Measurements from ENCODE around the gene HMCN2.
A peak's percentile ranks its signal among the peaks of the same experiment; 100 is the strongest.

The HMCN2 gene

DNA sequence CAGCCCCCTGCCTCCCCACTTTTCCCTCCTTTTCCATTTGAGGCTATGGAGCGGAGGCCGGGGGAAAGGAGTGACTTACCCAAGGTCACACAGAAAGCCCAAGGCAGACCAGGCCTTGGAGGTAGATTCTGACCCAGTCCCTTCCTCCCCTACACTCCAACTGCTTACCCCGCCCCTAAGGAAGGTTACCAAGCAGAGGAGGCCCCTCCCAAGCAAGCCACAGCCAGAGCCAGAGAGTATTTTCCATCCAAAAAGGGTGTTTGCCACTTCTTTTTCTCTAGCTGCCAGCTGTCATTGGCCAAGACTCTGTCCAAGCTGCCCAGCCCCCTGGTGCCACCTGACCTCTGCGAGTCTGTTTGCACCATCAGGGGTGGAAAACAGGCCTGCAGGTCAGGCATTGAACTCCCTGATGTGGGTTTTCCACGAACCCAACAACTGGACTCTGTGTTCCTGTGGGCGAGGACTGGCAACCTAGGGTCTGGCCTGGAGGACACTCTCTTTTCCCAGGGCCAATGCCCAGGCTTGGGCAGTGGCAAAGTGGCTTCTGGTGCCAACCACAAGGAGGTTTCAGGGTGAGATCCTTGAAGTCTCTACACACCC, 172.9 kb downstream of the HMCN2 start:
- DNase-seq, result peak; percentile 20

DNA sequence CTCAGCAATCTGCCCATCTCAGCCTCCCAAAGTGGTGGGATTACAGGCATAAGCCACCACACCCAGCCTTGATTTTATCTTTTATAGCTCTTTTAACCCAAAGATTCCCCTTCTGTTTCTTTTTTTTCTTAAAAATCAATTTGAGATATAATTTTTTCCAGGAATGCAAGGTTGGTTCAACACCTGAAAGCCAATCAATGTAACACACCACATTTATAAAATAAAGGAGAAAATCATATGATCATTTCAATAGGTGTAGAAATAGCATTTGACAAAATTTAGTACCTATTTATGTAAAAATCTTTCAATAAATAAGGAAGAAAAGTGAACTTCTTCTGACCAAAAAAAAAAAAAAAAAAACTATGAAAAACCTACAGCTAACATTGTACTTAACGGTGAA, 175.5 kb downstream of the HMCN2 start:
- DNase-seq, result no peak

DNA sequence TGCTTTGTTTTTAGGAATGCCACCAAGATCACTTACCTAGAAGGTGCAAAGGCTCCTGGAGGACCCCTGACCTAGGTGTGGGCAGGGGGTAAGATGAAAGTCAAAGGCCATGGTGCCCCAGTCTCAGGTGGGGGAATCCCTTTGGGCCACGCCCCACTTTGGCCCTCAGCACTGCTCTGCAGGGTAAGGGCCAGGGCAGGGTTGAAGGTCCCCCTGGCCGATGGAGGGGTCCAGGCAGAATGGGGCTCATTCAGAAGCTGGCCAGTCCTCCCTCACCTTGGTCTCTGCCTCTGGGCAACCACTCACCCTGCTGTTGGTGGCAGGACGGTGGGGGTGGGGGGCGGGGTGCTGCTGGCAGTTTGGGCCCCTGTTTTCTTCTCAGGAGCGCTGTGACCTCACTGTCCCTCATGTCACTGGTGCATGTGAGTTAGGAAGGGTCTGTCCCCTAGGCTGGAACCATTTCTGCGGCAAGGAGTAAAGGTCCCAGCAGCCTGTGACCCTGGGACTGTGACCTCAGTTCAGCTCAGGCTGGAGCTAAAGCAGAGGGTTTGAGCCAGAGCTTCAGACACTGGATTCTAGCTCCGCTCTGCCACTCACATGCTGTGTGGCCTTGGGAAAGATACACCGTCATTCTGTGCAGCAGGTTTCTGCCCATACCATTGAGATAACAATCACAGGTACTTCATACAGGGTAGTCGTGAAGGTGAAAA, 177.3 kb downstream of the HMCN2 start:
- no peak for DNase-seq

DNA sequence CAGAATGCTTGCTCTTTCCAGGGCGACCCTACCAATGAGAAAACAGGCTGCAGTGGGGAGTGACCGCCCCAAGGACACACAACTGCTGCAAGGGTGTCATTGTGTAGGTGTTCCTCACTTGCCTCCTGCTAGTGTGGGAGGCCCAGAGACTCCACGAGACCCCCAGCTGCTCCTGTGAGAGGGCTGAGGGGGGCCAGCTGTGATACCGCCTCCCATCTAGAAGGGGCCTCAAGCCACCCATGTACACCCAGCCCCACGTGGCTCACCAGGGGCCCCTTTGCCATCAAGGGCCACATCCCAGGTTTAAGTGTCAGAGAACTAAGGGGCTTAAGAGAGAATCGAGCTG, 177.9 kb downstream of the HMCN2 start:
- DNase-seq, result peak; percentile 17

DNA sequence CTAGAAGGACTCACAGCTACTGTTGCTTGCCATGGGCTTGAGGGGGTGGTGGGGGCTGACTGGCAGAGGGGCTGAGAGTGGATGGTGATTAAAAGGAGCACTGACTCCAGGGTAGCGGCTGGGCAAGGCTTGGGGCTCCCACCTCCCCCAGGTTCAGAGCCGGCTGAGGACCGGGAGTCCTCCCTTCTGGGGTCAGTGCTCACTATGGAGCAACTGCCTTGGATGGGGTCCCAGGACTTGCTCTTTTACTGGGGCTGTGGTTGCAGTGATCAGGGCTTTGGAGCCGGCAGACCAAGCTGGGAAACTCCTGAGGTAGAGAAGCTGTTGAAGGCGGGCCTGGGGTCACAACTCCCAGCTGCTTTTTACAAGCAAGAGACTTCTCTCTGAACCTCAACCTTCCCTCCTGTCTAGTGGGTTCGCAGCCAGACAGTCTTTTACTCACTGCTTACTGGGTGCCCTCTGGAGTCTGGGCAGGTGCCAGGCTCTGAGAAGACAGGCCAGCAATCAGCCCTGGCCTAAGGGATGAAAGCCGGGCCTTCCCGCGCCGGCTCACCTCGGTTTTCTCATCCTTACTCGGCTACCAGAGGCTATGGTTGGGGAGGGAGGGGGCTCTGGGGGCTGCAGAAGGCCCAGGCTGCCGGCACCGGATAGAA, 178.4 kb downstream of the HMCN2 start:
- DNase-seq, result no peak

DNA sequence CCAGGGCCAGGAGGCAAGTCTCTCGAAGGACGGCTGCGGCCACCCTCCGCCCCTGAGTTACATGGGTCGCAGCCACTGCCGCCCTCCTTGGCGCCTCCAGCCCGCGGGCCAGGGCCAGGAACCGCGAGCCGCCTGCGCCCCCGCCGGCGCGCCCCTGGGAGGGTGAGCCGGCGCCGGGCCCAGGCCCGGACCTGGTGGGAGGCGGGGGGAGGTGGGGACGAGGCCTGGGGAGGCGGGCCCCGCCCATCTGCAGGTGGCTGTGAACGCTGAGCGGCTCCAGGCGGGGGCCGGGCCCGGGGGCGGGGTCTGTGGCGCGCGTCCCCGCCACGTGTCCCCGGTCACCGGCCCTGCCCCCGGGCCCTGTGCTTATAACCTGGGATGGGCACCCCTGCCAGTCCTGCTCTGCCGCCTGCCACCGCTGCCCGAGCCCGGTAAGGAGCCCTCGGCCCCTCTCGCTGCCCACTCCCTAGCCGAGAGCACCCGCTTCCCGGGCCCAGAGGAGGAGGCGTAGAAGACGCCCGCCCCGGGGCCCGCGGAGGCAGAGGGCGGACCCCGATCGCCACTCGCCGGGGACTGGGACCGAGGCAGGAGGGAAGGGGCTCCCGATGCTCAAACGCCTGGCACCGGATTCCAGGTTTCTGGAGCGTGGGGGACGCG, 179.1 kb downstream of the HMCN2 start, which contains the start of gene ASS1:
TSS of gene ASS1 (plus strand) at position 397 of the 657 bp plus-strand sequence. CDS start 7,268 bp downstream, outside the sequence.
- peak; percentile 79 for DNase-seq

DNA sequence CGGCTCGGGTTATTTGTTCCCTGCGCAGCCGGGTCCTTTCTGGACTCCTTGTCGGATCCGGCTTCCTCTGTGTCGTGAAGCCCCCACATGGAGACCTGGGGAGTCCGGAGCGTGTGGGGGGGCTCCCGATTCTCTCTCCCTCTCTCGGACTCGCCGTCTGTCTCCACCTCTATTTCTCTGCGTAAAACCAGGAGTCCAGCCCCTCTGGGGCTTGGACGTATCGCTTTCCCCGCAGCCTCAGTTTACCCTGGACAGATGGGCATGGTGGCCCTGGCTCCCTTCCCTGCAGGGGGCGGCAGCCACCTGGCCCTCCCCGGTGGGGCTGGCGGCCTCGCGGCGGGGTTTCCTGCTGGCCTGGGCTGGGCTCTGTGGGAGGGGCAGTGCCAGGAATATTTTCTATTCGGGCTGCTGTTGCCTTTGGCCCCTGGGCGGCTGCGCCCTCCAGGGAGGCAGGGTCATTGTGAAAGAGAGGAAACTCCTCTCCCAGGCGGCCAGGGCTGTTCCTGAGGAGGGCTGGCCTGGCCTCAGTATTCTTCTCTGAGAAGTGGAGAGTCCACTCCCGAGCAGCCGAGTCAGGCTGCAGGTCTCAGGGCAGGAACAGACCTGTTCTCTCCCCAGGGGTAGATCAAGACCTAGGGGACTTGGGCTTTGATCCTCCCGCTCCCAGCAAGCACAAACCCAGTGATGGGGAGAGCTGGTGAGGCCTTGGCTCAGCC, 179.9 kb downstream of the HMCN2 start:
- DNase-seq, result peak; percentile 38

DNA sequence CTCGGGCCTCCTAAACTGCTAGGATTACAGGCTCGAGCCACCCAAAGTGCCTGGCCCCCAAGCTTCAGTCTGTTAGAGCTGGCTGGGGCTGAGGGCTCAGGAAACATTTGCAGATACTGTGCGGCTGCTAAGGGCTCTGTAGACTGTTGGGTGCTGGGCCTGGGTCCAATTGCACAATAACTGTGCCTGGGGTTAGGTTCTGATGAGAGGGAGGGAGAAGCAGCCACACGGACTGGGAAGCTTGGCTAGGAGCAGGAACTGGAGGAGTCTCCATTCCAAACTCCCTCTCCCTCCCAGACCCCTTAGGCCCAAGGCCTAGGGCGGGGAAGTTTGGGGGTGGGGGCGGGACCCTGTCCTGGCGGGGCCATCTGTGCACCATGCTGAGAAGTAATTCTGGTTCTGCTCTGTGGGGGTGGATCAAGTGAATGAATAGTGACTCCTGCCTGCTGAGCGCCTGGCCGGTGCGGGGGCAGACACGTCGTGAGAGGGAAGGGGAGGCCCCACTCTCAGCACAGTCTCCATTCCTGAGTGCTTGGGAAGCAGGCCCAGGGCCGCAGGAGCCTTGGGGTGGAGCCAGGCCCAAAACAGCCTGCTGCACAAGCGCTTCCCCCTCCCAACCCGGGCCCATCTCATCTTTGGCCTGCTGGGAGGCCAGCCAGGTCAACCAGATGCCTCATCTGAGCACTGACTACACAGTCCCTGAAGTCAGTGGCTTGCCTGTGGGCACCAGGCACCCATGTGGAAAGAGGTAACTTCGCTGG, 180.7 kb downstream of the HMCN2 start:
- peak; percentile 91 for DNase-seq

DNA sequence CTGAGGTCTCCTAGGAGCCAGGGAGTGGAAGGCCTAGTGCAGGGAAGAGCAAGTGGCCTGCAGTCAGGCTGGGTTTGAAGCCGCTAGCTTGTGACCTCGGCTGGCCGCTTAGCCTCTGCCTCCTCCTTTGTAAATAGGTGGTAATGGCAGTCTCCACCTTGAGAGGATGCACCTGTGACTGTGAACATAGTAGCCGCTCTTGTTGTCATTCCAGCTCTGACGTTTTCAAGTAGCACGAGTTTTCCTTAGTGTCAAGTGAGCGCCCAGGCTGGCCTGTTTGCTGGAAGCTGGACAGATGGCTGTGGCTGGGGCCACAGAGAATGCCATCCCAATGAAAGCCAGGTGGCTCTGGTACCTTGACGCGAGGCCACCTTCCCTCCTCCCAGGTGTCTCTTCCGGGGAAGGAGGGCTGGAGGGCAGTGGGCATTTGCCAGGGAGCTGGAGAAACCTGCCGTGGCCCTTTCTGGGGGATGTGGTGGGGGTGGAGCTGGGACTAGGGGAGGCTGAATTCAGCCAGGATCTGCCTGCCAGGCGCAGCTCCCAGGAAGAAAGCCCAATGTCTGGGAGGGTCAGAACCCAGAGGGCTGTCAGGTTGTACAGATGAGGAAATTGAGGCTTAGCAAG, 181.7 kb downstream of the HMCN2 start:
- DNase-seq, result no peak

DNA sequence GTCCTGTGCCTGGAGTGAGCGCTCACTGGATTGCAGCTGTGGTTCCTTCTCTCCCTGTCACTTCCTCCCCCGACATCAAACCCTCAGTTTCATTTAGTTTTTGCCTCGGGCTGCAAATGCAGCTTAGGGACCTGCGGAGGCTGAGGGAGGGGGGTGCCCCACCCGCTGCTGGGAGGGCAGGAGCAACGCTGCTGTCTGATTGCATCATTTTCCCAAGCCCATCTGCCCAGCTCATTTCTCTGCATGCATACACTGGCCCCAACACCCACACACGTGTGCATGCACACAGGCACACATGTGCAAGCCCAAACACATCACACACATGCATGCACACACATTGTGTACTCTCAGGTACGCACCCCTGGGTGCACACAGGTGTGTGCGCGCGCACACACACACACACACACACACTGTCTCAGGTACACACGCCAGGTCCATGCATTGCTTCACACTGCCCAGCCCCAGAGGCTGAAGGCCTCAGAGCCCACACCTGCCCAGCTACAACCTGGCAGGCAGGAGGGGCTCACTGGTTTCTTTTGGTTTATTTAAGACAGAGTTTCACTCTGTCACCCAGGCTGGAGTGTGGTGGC, 182.6 kb downstream of the HMCN2 start:
- no peak for DNase-seq

DNA sequence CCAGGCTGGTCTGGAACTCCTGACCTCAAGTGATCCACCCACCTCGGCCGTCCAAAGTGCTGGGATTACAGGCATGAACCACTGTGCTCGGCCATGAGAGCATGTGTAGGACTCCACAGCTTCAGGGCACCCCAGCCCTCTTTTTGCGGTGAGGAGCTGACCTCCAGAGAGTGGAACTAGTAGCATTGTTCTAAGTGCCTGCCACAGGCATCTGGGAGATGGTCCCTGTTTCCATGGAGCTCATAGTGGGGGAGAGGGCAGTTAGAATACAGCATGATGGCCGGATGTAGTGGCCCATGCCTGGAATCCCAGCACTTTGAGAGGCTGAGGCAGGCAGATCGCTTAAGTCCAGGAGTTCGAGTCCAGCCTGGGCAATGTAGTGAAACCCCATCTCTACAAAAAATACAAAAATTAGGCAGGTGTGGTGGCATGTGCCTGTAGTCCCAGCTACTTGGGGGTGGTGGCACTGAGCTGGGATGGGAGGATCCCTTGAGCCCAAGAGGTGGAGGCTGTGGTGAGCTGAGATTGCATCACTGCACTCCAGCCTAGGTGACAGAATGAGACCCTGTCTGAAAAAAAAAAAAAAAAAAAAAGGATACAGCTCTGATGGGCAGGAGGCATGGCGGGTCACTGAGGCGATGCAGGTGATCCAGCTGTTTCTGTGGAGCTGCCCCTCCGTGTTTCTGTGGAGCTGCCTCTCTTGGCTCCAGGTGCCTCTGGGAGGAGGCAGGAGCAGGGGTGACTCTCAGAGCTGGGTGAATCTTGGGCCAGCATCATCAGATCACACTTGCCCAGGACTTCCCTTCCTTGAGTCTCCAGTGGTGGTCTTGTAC, 183.4 kb downstream of the HMCN2 start:
- no peak for DNase-seq

DNA sequence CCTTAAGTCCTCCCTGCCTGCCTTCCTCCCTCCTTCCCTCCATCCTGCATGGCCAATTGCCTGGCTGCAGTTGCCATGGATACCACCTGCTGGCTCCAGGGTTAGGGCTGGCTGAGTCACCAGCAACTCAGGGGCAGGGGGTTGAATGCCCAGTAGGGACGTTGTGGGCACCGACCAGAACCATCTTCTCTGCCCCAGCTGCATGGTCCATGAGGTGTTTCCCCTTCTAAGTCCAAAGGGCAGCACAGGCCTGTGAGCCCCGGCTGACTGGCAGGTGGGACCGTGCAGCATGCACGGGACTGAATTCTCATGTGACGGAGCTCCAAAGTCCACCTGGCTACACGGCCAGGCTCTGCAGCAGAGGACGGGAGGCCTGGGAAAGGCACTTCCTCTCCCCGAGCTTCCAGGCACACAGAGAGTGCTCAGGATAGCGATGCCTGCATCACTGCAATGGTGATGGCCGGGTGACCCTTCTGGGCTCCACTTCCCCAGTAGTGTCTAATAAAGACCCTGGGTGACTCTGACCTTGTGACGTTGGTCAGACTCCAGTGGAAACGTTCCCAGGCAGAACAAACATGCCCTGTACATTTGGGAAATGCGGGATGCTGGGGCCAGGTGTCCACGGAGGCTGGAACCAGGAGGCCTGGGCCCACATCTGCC, 184.9 kb downstream of the HMCN2 start:
- no peak for DNase-seq

DNA sequence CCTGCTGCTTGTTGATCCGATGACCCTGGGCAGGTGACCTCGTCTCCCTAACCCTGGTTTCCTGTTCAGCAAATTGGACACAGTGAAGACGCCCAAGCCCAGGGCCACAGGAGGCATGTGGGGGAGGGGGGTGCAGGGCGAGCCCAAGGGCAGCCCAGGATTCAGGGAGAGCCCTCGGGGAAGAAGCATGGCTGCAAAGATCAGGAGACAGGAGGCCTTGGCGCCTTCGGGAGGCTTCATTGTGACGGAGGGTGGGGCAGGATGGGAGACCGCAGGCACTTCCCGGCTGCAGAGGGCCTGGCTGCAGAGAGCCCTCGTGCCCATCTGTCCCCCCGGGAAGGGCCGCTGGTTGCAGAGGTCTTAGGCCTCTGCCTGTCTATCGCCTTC, 185.4 kb downstream of the HMCN2 start:
- no peak for DNase-seq

DNA sequence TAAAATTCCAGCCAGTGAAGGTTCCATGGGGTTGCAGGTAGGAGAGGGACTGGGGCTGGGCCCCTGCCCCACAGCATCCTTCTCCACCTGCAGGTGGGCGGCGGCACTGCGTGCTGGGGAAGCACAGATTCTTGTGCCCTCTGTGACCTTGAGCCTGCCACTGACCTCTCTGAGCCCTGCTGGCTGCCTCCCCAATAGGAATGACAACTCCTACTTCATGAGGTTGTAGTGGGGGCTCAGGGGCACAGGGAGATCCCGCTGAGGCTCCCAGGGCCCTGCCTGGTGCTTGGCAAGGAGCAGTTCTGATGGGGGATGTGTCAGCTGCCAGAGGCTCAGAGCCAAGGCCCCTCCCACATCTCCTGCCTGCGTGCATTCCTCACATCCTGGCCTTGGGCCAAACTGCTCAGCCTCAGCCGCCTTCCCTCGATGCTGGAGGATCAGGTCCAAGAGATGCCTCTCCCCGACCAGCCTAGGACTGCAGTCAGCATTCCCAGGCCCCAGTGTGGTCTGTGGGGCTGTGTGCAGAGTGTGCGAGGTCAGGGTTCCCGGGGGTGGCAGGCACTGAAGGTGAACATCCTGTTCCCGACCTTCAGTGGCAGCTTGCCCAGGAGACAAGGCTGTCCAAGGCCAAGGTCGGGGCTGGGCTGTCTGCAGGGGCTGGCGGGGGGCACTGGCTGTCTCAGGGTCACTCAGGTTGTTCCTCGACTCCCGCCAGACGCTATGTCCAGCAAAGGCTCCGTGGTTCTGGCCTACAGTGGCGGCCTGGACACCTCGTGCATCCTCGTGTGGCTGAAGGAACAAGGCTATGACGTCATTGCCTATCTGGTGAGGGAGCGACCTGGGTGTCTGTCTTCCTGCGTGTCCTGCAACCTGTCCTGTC, 186.2 kb downstream of the HMCN2 start:
- DNase-seq, result peak; percentile 85

DNA sequence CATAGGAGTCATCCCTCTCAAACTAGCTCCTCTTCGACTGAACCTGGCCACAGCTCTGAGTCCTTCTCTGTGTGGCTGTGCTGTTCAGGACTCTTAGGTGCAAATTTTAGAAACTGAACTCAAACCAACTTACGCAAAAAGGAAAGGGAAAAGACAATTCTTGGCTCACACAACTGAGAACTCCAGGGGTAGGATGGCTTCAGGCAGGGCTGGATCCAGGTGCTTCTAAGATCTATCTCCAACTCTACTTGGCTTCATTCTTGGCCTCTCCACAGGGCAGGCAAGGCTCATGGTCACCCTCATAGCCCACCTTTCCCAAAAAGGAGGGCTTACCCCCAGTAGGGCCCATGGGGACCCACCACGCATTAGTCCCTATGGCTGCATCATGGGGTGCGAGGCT, 187.3 kb downstream of the HMCN2 start:
- no peak for DNase-seq

DNA sequence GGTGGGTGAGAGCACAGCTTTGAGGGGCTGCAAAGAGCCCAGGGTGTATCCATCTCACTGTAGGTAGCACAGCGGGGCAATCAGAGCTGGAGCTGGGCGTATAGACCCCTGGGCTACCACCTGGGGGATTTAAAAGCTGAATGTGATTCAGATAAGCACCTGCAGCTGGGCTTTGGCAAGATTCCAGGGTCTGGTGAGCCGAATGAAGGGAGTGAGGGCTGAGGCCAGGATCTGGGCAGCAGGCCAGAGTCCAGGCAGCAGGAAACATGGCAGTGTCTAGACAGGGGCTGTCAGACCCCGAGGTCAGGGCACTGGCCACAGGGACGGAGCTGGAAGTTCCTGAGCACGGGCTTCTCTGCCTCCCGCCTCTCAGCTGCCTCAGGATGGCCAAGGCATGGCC, 187.9 kb downstream of the HMCN2 start:
- DNase-seq, result no peak

DNA sequence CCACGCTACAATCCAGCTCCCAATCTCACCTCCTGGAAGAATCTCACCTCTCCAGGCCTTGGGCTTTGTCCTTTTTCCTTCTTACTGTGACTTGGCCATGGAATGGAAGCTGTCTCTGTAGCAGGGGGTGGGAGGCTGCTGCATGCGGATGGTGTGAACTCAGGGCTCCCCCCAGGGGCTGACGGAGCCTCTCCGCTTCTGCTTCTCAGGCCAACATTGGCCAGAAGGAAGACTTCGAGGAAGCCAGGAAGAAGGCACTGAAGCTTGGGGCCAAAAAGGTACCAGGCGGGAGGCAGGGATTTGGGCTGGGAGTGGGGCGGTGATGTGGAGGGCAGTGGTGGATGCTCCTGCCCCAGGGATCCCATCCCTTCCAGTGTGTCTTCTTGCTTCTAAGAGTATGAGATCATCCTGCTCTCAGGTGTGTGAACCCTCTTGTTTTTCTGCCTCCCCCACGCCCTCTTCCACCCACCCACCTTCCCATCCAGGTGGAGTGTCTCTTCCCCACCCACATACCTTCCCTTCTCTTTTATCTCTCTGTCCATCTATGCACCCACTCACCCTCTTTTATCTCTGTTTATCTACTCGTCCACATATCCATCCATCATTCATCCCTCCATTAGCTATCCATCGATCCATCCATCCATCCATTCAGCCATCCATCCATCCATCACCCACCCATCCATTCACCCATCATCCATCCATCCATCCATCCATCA, 188.7 kb downstream of the HMCN2 start:
- no peak for DNase-seq

DNA sequence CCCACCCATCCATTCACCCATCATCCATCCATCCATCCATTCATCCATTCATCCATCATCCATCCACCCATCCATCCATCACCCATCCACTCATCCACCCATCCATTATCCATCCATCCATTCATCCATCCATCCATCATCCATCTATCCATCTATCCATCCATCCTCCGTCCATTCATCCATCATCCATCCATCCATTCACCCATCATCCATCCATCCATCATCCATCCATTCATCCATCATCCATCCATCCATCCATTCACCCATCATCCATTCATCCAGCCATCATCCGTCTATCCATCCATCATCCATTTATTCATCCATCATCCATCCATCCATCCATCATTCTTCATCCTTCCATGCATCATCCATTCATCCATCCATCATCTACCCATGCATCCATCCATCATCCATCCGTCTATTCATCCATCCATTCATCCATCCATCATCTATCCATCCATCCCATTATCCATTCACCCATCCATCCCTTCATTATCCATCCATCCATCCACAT, 189.3 kb downstream of the HMCN2 start:
- no peak for DNase-seq
